LoVo (cell line): ENCODE results near the gene PRDX4.
A peak's percentile ranks its signal among the peaks of the same experiment; 100 is the strongest.
"Not testable (repeated sequence)": the region's sequence is repeated elsewhere in the genome, so short reads cannot be mapped to it uniquely, and the experiment has no call there.

Source experiments
- DNase-seq: peaks from one replicate; pipeline ENCODE4 v3.0.0-alpha.2; 2016; ENCODE audit warnings: low spot score

PRDX4 gene

GRCh38 chrX:23673108-23673507, 5.8 kb downstream of the PRDX4 start:
- no peak for DNase-seq

- DNase-seq = not testable (repeated sequence)
Measured at GRCh38 chrX:23676486-23676885, 9.2 kb downstream of the PRDX4 start.

- no peak for DNase-seq
Measured at GRCh38 chrX:23692166-23692565, 24.9 kb downstream of the PRDX4 start.

GRCh38 chrX:23694606-23695005, 27.3 kb downstream of the PRDX4 start:
- DNase-seq = peak; percentile 58

GRCh38 chrX:23699636-23700194, 32.4 kb downstream of the PRDX4 start:
- no peak for DNase-seq

GRCh38 chrX:23704673-23705206, 37.4 kb downstream of the PRDX4 start:
- no peak for DNase-seq

- no peak for DNase-seq
Measured at GRCh38 chrX:23705235-23705634, 37.9 kb downstream of the PRDX4 start.

- DNase-seq = no peak
Measured at GRCh38 chrX:23720117-23720677, 52.9 kb downstream of the PRDX4 start.

- DNase-seq = no peak
Measured at GRCh38 chrX:23726191-23726590, 58.9 kb downstream of the PRDX4 start.

GRCh38 chrX:23727206-23727605, 59.9 kb downstream of the PRDX4 start:
- no peak for DNase-seq

- no peak for DNase-seq
Measured at GRCh38 chrX:23729214-23729613, 61.9 kb downstream of the PRDX4 start.

- DNase-seq = no peak
Measured at GRCh38 chrX:23731951-23732350, 64.7 kb downstream of the PRDX4 start.

GRCh38 chrX:23732704-23733103, 65.4 kb downstream of the PRDX4 start:
- DNase-seq = no peak
